ENCODE data around the gene PLAAT4. TPM values are rescaled to one million over a fixed set of nuclear protein-coding genes. Genes with fewer than 3 reads are reported as not detected.

The PLAAT4 gene
- total and polyA plus RNA-seq, 2 of the 13 experiments (the other 11 are each of a cell fraction or from before 2014, with no cell fraction given) = 0.71 to 1.00 TPM

GRCh38 chr11:63590024-63590788 is 53.6 kb downstream of the PLAAT4 start:
- ATAC-seq (no peak), DNase-seq (ENCODE audit: low spot score) (no peak), FAIRE-seq (no peak)
- H3K9ac ChIP-seq (ENCODE audit: insufficient read depth, low read depth, low read length) = no peak overlapping the region
- H3K79me2 ChIP-seq (ENCODE audit: insufficient read depth, low read length) = no peaks in the 10 kb centered on the region
- no peak overlapping the region for H3K4me3 ChIP-seq (replicated peaks in 1 of 3; ENCODE audit: insufficient read depth in 1 of 3, low read depth in 2 of 3, low read length in 3 of 3)
- H2AFZ ChIP-seq (ENCODE audit: low read length) = no peak overlapping the region
- ChIA-PET CTCF (ENCODE audit: low intra/inter-chr PET ratio, low total read pairs) (no interaction called here), POLR2A (no interaction called here)
- H4K20me1 ChIP-seq (ENCODE audit: insufficient read depth, low read length) = no peaks in the 10 kb centered on the region
- no peak overlapping the region for H3K4me2 ChIP-seq (ENCODE audit: low read depth, low read length)
- H3K27ac ChIP-seq (ENCODE audit: extremely low read length, insufficient read depth, low read length) = no peak overlapping the region
- no peaks in the 10 kb centered on the region for H3K36me3 ChIP-seq (replicated peaks in 1 of 2; ENCODE audit: control insufficient read depth in 1 of 2, insufficient read depth in 2 of 2, low read length in 2 of 2)
- in situ Hi-C loops (cut with HindIII; ENCODE audit: extremely low pct_ligation_motif_present, low pct_unique_long_range_greater_than_20kb) = no loop called here
- H3K4me1 ChIP-seq (ENCODE audit: insufficient read depth, low read length) = peaks cover 9% of the 10 kb centered on the region
- intact Hi-C loops (cut with micrococcal nuclease; ENCODE audit: unreplicated experiment) = no loop called here
- TF ChIP-seq ZNF256 (CRISPR knock-in tag; conservative IDR thresholded peaks at IDR 0.05) = no peak
- no peak for TF ChIP-seq ETS1 (CRISPR knock-in tag; IDR thresholded peaks at IDR 0.05)
- TF ChIP-seq, protein P1, sequence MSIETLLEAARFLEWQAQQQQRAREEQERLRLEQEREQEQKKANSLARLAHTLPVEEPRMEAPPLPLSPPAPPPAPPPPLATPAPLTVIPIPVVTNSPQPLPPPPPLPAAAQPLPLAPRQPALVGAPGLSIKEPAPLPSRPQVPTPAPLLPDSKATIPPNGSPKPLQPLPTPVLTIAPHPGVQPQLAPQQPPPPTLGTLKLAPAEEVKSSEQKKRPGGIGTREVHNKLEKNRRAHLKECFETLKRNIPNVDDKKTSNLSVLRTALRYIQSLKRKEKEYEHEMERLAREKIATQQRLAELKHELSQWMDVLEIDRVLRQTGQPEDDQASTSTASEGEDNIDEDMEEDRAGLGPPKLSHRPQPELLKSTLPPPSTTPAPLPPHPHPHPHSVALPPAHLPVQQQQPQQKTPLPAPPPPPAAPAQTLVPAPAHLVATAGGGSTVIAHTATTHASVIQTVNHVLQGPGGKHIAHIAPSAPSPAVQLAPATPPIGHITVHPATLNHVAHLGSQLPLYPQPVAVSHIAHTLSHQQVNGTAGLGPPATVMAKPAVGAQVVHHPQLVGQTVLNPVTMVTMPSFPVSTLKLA (IDR thresholded peaks at IDR 0.05) = no peak
- no peak for TF ChIP-seq SAP130 (CRISPR knock-in tag; IDR thresholded peaks at IDR 0.05; ENCODE audit: low read depth)
- TF ChIP-seq ZNF337 (CRISPR knock-in tag; IDR thresholded peaks at IDR 0.05; ENCODE audit: borderline replicate concordance, low read depth) = no peak
- no peak for TF ChIP-seq NR2F1 (CRISPR knock-in tag; IDR thresholded peaks at IDR 0.05)
- no peak for TF ChIP-seq POLR2G (IDR thresholded peaks at IDR 0.05; ENCODE audit: low read depth, low read length)
- no peak for TF ChIP-seq ZNF253 (CRISPR knock-in tag; IDR thresholded peaks at IDR 0.05; ENCODE audit: borderline replicate concordance)
- no peak for TF ChIP-seq ZNF737 (CRISPR knock-in tag; IDR thresholded peaks at IDR 0.05; ENCODE audit: borderline replicate concordance)
- TF ChIP-seq, protein P2, sequence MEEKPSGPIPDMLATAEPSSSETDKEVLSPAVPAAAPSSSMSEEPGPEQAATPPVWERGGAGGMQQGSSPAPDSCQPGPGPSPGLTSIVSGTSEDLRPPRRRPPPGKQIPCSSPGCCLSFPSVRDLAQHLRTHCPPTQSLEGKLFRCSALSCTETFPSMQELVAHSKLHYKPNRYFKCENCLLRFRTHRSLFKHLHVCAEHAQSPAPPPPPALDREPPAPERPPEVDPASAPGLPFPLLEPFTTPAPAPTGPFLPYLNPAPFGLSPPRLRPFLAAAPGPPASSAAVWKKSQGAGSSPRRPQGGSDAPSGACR (CRISPR knock-in tag; IDR thresholded peaks at IDR 0.05) = no peak
- TF ChIP-seq ZNF224 (CRISPR knock-in tag; IDR thresholded peaks at IDR 0.05) = no peak
- no peak for TF ChIP-seq DNMT3B (CRISPR knock-in tag; conservative IDR thresholded peaks at IDR 0.05)
- TF ChIP-seq, protein P3, sequence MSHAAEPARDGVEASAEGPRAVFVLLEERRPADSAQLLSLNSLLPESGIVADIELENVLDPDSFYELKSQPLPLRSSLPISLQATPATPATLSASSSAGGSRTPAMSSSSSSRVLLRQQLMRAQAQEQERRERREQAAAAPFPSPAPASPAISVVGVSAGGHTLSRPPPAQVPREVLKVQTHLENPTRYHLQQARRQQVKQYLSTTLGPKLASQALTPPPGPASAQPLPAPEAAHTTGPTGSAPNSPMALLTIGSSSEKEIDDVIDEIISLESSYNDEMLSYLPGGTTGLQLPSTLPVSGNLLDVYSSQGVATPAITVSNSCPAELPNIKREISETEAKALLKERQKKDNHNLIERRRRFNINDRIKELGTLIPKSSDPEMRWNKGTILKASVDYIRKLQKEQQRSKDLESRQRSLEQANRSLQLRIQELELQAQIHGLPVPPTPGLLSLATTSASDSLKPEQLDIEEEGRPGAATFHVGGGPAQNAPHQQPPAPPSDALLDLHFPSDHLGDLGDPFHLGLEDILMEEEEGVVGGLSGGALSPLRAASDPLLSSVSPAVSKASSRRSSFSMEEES (CRISPR knock-in tag; IDR thresholded peaks at IDR 0.05) = no peak
- TF ChIP-seq ZBTB38 (CRISPR knock-in tag; IDR thresholded peaks at IDR 0.05) = no peak
- no peak for TF ChIP-seq MAZ (IDR thresholded peaks at IDR 0.05; ENCODE audit: borderline replicate concordance, low read depth, low read length)
- TF ChIP-seq MAZ (CRISPR knock-in tag; IDR thresholded peaks at IDR 0.05; ENCODE audit: low read depth) = no peak
- no peaks in the 10 kb centered on the region for H3K9me3 ChIP-seq (ENCODE audit: low read length)
- BruUV-seq (replicated peaks) = no TSS peak
- 80% methylated on average over 9 of the region's 18 CpGs for WGBS (ENCODE audit: low lambda C conversion rate)
- no peaks in the 10 kb centered on the region; a peak in 1 of 5 replicates for H3K27me3 ChIP-seq (ENCODE audit: control insufficient read depth in 1 of 2, insufficient read depth in 2 of 2, low read length in 2 of 2)
